ENCODE data around the gene ESPNL. TPM values are rescaled to one million over a fixed set of nuclear protein-coding genes. Genes with fewer than 3 reads are reported as not detected.

Gene ESPNL
- total RNA-seq, 2 experiments from 2014 or later: 0.11 to 0.27 TPM

GRCh38 chr2:238126338-238126737 lies 26.2 kb downstream of the ESPNL start:
- no peak overlapping the region for H3K27ac Mint-ChIP-seq
- no peak overlapping the region for H3K4me3 Mint-ChIP-seq
- ATAC-seq (no peak), DNase-seq (no peak)
- TF ChIP-seq, protein P1, sequence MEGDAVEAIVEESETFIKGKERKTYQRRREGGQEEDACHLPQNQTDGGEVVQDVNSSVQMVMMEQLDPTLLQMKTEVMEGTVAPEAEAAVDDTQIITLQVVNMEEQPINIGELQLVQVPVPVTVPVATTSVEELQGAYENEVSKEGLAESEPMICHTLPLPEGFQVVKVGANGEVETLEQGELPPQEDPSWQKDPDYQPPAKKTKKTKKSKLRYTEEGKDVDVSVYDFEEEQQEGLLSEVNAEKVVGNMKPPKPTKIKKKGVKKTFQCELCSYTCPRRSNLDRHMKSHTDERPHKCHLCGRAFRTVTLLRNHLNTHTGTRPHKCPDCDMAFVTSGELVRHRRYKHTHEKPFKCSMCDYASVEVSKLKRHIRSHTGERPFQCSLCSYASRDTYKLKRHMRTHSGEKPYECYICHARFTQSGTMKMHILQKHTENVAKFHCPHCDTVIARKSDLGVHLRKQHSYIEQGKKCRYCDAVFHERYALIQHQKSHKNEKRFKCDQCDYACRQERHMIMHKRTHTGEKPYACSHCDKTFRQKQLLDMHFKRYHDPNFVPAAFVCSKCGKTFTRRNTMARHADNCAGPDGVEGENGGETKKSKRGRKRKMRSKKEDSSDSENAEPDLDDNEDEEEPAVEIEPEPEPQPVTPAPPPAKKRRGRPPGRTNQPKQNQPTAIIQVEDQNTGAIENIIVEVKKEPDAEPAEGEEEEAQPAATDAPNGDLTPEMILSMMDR (IDR thresholded peaks at IDR 0.05): no peak
- no peaks in the 10 kb centered on the region for H3K9me3 Mint-ChIP-seq
- H3K27me3 Mint-ChIP-seq: no peaks in the 10 kb centered on the region
- H3K4me1 Mint-ChIP-seq (ENCODE audit: low read depth): no peaks in the 10 kb centered on the region
- ChIA-PET POLR2A (no interaction called here), CTCF (no interaction called here)
- intact Hi-C loops (cut with micrococcal nuclease): no loop called here
- H3K36me3 Mint-ChIP-seq (ENCODE audit: low read depth): no peaks in the 10 kb centered on the region

GRCh38 chr2:238126775-238127164 lies 26.6 kb downstream of the ESPNL start:
- no peaks in the 10 kb centered on the region for H3K27me3 Mint-ChIP-seq
- no peak overlapping the region for H3K4me3 Mint-ChIP-seq
- intact Hi-C loops (cut with micrococcal nuclease): no loop called here
- H3K36me3 Mint-ChIP-seq (ENCODE audit: low read depth): no peaks in the 10 kb centered on the region
- DNase-seq (no peak), ATAC-seq (no peak)
- CTCF ChIA-PET: no interaction called here
- H3K27ac Mint-ChIP-seq: no peak overlapping the region
- H3K9me3 Mint-ChIP-seq: no peaks in the 10 kb centered on the region
- no peaks in the 10 kb centered on the region for H3K4me1 Mint-ChIP-seq (ENCODE audit: low read depth)
- POLR2A ChIA-PET: no interaction called here
- TF ChIP-seq, protein P1 (IDR thresholded peaks at IDR 0.05): no peak

DNA sequence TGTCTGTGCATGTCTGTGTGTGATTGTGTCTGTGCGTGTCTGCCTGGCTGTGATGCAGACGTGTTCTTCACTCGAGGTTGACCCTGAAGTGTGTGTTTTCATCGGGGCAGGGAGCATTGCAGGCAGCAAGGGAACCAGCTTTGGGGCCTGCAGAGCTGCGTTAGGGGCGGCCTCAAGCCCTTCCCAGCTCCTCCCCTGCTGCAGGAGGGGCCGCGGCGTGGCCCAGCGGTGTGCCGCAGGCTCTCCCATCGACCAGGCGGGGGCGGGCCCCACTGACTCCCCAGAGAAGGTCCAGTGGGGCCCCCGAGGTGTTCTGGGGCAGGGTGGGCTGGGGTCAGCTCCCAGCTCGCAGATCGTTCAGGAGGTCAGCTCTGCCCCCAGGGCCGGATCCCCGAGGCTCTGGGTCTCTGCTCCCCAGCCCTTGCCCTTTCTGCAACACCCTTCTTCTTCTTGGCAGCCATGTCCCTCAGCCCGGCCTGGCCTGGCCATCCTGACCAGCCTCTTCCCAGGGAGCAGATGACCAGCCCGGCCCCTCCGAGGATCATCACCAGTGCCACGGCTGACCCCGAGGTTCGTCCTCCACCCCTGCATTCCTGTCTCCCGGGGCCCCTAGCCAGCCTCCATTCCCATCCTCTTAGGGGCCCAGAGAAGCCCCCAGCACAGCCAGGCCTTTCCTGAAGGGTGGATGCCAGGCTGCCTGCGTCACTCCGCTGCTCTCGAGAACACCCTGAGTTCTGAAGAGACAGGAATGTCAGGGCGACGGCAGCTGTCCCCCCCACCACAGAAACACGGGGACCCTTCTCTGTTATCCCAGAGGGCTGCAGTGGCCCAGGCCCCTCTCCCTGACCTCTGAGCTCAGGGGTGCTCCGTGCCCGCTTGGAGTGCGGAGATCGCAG lies 27.3 kb downstream of the ESPNL start:
- POLR2A ChIA-PET: no interaction called here
- peak; percentile 36 for DNase-seq

DNA sequence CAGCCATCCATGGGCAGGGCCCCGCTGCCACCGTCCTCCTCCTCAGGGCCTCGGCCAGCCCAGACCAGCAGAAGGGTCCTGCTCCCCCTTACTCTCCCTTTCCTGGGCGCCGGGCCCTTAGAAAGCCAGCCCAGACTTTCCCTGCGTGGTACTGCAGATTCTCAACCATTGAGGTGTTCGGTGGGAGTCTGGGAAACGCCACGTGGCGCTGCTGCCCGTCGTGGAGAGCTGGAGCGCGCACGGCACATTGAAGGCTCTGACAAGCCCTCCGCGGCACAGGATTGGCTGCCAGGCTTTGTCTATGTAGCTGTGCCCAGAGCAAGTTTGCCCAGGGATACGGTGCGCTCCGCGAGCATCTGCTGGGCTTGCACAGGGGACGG lies 27.9 kb downstream of the ESPNL start:
- no peak overlapping the region for H3K27ac Mint-ChIP-seq
- no peaks in the 10 kb centered on the region for H3K27me3 Mint-ChIP-seq
- POLR2A ChIA-PET: no interaction called here
- no peaks in the 10 kb centered on the region for H3K9me3 Mint-ChIP-seq
- no peak for ATAC-seq
- intact Hi-C loops (cut with micrococcal nuclease): no loop called here
- no peak overlapping the region for H3K4me3 Mint-ChIP-seq
- TF ChIP-seq, protein P1 (IDR thresholded peaks at IDR 0.05): no peak
- DNase-seq: no peak
- H3K4me1 Mint-ChIP-seq (ENCODE audit: low read depth): no peaks in the 10 kb centered on the region
- H3K36me3 Mint-ChIP-seq (ENCODE audit: low read depth): no peaks in the 10 kb centered on the region
- CTCF ChIA-PET: no interaction called here

More for the DNA sequence above, 27.3 kb downstream of the ESPNL start:
- TF ChIP-seq, protein P1 (IDR thresholded peaks at IDR 0.05): no peak
- H3K9me3 Mint-ChIP-seq: no peaks in the 10 kb centered on the region
- H3K4me1 Mint-ChIP-seq (ENCODE audit: low read depth): no peaks in the 10 kb centered on the region
- H3K27me3 Mint-ChIP-seq: no peaks in the 10 kb centered on the region
- no peak overlapping the region for H3K4me3 Mint-ChIP-seq
- no peak overlapping the region for H3K27ac Mint-ChIP-seq
- H3K36me3 Mint-ChIP-seq (ENCODE audit: low read depth): no peaks in the 10 kb centered on the region
- ATAC-seq: peak; percentile 85
- CTCF ChIA-PET: no interaction called here
- intact Hi-C loops (cut with micrococcal nuclease): no loop called here

DNA sequence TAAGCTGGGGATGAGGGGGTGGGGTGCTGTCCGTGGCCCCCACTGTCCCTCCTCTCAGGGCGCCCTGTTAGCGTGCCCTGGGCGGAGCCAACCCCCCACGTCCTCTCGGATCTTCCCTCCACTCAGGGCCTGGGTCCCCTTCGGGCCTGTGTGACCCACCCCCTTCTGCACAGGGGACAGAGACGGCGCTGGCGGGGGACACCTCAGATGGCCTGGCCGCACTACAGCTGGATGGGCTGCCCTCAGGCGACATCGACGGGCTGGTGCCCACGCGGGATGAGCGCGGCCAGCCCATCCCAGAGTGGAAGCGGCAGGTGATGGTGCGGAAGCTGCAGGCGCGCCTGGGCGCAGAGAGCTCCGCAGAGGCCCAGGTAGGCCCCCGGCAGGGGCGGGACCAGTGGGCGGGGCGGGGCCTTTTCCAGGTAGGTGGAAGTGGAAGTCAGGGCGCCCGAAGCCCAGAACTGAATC lies 28.4 kb downstream of the ESPNL start:
- no peaks in the 10 kb centered on the region for H3K9me3 Mint-ChIP-seq
- H3K4me3 Mint-ChIP-seq: no peak overlapping the region
- H3K27ac Mint-ChIP-seq: no peak overlapping the region
- intact Hi-C loops (cut with micrococcal nuclease): no loop called here
- CTCF ChIA-PET: no interaction called here
- ATAC-seq: no peak
- no peak for DNase-seq
- no peaks in the 10 kb centered on the region for H3K27me3 Mint-ChIP-seq
- H3K36me3 Mint-ChIP-seq (ENCODE audit: low read depth): no peaks in the 10 kb centered on the region
- no peaks in the 10 kb centered on the region for H3K4me1 Mint-ChIP-seq (ENCODE audit: low read depth)
- POLR2A ChIA-PET: no interaction called here
- TF ChIP-seq, protein P1 (IDR thresholded peaks at IDR 0.05): no peak
